HFFc6 (cell line): ENCODE results near the gene NEK9. TPM values are rescaled to one million over a fixed set of nuclear protein-coding genes. Genes with fewer than 3 reads are reported as not detected.
"Not testable (repeated sequence)": the region's sequence is repeated elsewhere in the genome, so short reads cannot be mapped to it uniquely, and the experiment has no call there.

Source experiments
- DNase-seq: peaks from one replicate; pipeline ENCODE4 v3.0.0-alpha.2; 2018
- H3K27ac Mint-ChIP-seq: 2 replicates; pipeline ENCODE4 v1.8.0; 2020; ENCODE audit warnings: mild to moderate bottlenecking, mixed read lengths
- H3K27me3 Mint-ChIP-seq: 2 replicates; pipeline ENCODE4 v1.8.0; 2021; ENCODE audit warnings: mild to moderate bottlenecking, moderate library complexity, mixed read lengths; ENCODE audit not compliant: insufficient read depth
- H3K36me3 Mint-ChIP-seq: 2 replicates; pipeline ENCODE4 v1.8.0; 2021; ENCODE audit warnings: low read depth, mixed read lengths
- H3K4me1 Mint-ChIP-seq: 2 replicates; pipeline ENCODE4 v1.8.0; 2020; ENCODE audit warnings: low read depth, mixed read lengths
- H3K4me3 Mint-ChIP-seq: 2 replicates; pipeline ENCODE4 v1.8.0; 2020; ENCODE audit warnings: mild to moderate bottlenecking, moderate library complexity, mixed read lengths
- H3K9me3 Mint-ChIP-seq: 2 replicates; pipeline ENCODE4 v1.8.0; 2020; ENCODE audit warnings: mild to moderate bottlenecking, mixed read lengths
- total RNA-seq, 6 experiments: library from RNA; stranded (reverse); fragmentation: NEBNext Ultra II Directional; extraction: Animal tissue kit (Norgen Biotek cat#: 25700); gene quantifications; 2 replicates in 1 of 6; 3 replicates in 5 of 6; pipeline ENCODE4 v1.2.3, GENCODE V29; 2021
- TF ChIP-seq, protein P1 (sequence below): fragments of 200-600 bp; sonication (generic); IDR thresholded peaks from 2 replicates; pipeline ENCODE4 v1.5.0; 2021; ENCODE audit warnings: antibody characterized with exemption, mild to moderate bottlenecking

The NEK9 gene
- total RNA-seq, 6 experiments from 2014 or later, result 67.6 to 79.4 (median 69.4) TPM

DNA sequence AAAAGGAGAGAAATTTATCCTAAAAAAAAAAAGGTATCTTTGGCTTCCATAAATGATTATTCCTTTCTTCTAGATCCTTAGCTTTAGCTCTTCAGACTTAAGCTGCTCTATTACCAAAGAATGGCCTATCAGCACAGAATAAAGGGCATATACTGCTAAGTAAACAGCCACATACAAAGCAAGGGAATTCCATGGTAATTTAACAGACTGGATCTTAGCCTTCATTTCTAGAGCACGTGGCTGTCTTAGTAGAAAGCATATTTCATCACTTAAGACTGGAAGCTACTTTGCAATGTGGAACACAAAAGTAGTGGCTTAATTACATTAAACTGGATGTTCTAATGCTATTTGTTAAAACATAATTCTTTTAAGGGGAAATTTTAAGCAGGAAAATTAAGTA, 26.4 kb upstream of the NEK9 start:
- Mint-ChIP-seq H3K4me3 (no peak overlapping the region), H3K4me1 (peaks cover 39% of the 10 kb centered on the region), H3K9me3 (no peaks in the 10 kb centered on the region), H3K27me3 (no peaks in the 10 kb centered on the region), H3K27ac (no peak overlapping the region), H3K36me3 (peaks cover 17% of the 10 kb centered on the region)
- no peak for DNase-seq
- TF ChIP-seq, protein P1, sequence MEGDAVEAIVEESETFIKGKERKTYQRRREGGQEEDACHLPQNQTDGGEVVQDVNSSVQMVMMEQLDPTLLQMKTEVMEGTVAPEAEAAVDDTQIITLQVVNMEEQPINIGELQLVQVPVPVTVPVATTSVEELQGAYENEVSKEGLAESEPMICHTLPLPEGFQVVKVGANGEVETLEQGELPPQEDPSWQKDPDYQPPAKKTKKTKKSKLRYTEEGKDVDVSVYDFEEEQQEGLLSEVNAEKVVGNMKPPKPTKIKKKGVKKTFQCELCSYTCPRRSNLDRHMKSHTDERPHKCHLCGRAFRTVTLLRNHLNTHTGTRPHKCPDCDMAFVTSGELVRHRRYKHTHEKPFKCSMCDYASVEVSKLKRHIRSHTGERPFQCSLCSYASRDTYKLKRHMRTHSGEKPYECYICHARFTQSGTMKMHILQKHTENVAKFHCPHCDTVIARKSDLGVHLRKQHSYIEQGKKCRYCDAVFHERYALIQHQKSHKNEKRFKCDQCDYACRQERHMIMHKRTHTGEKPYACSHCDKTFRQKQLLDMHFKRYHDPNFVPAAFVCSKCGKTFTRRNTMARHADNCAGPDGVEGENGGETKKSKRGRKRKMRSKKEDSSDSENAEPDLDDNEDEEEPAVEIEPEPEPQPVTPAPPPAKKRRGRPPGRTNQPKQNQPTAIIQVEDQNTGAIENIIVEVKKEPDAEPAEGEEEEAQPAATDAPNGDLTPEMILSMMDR, result no peak

DNA sequence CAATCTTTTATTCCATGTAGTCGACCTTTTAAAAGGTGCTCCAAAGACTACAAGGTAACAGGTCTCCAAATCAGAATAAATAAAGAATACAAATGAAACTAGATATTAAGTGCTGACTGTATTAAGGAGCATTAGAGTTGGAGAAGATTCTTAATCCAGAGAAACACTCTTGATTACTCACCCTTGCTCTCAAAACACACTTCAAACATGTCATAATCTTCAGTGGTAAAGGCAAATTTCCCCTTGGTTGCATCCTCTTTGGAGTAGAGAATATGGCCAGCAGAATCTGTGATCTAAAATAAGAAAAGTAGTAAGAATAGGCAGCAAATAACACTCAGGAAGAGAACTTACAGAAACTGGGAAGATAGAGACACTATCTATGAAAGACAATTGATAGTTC, 25.0 kb upstream of the NEK9 start:
- Mint-ChIP-seq H3K9me3 (no peaks in the 10 kb centered on the region), H3K27ac (no peak overlapping the region), H3K4me1 (peaks cover 47% of the 10 kb centered on the region), H3K36me3 (peaks cover 18% of the 10 kb centered on the region), H3K4me3 (no peak overlapping the region), H3K27me3 (no peaks in the 10 kb centered on the region)
- TF ChIP-seq, protein P1, result no peak
- DNase-seq, result no peak

DNA sequence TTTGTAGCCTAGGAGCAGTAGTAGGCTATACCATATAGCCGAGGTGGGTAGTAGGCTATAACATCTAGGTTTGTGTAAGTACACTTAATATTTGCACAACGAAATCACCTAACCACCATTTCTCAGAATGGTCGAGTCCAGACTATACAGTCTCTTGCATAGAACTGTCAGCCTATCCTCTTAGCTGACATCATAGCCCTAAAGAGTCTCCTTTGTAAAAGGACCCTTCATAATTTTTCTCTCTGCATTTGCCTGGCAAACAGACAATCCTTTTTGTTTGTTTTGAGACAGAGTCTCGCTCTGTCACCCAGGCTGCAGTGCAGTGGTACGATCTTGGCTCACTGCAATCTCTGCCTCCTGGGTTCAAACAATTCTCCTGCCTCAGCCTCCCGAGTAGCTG, 23.8 kb upstream of the NEK9 start:
- Mint-ChIP-seq H3K4me1 (peaks cover 46% of the 10 kb centered on the region), H3K36me3 (peaks cover 27% of the 10 kb centered on the region)
- not testable (repeated sequence) for H3K27ac Mint-ChIP-seq, DNase-seq, H3K9me3 Mint-ChIP-seq, H3K4me3 Mint-ChIP-seq, H3K27me3 Mint-ChIP-seq

DNA sequence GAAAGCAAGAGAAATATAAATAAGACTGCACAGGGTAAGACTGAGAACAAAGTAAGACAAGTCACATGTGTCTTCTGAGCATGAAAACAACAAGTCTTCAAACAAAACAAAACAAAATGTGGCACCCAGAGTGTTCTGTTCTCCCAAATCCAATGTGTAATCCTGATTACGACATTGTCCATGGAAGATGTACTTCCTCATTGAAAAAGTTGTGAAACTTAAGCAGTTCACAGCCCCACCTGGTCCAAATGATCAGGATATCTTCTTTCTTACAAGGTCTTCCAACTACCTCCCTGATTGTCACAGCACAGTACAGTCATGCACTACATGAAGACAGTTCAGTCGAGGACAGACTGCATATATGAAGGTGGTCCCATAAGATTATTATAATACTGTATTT, 23.3 kb upstream of the NEK9 start:
- Mint-ChIP-seq H3K36me3 (peaks cover 27% of the 10 kb centered on the region), H3K4me1 (peaks cover 41% of the 10 kb centered on the region), H3K9me3 (no peaks in the 10 kb centered on the region), H3K27ac (no peak overlapping the region), H3K4me3 (no peak overlapping the region), H3K27me3 (no peaks in the 10 kb centered on the region)
- TF ChIP-seq, protein P1, result no peak
- no peak for DNase-seq

DNA sequence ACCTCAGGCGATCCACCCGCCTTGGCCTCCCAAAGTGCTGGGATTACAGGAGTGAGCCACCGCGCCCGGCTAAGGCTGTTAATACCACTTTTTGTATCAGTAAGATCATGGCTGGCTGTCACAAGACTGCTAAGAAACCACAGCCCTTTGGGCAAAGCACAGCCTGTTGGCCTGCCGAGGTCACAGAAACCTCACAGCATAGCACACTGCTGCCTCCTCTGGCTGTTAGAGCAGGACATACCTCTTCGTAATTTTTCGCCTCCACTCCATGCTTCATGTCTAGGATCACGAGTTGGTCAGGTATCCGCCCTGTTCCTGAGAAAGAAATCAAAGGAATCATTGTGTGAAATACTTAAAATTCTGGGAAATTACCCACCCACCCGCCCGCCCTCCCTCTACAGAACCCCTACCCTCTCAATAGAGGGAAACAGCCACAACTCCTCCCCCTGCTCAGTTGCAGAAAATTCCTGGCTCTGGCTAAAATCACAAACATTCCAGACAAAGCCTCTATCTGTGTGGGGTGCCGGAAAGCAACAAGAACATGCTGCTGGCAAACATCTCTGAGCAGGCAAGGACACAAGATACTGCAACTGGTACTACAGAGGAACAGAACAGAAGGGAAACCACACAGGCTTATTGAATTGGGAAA, 20.7 kb upstream of the NEK9 start:
- H3K36me3 Mint-ChIP-seq, result peaks cover 27% of the 10 kb centered on the region
- H3K9me3 Mint-ChIP-seq, result no peaks in the 10 kb centered on the region
- H3K4me3 Mint-ChIP-seq, result no peak overlapping the region
- H3K27me3 Mint-ChIP-seq, result no peaks in the 10 kb centered on the region
- DNase-seq, result peak; percentile 50
- H3K27ac Mint-ChIP-seq, result peak overlapping the region; percentile 73
- TF ChIP-seq, protein P1, result peak; percentile 58
- peaks cover 40% of the 10 kb centered on the region for H3K4me1 Mint-ChIP-seq

DNA sequence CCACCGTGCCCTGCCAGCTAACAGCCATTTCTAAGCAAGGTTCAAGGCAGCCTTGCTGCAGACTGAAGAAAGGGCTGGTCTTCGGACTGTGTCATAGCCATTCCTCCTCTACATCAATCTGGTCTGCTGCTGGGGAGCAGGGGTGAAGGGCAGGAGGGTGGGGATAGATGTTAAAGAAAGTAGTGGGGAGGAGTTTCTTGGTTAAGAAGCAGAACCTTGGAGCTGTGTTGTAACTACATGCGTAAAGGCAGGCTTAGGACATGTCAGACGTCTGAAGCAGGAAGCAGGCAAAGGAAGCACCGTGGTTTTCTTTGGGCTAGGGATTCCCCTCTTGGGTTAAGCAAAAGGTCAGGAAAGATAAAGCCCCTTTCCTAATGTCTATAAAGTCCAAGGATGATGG, 18.1 kb upstream of the NEK9 start:
- no peak for DNase-seq
- H3K4me1 Mint-ChIP-seq, result peaks cover 33% of the 10 kb centered on the region
- no peak overlapping the region for H3K27ac Mint-ChIP-seq
- no peak overlapping the region for H3K4me3 Mint-ChIP-seq
- no peaks in the 10 kb centered on the region for H3K27me3 Mint-ChIP-seq
- TF ChIP-seq, protein P1, result no peak
- H3K9me3 Mint-ChIP-seq, result no peaks in the 10 kb centered on the region
- peaks cover 14% of the 10 kb centered on the region for H3K36me3 Mint-ChIP-seq
